ENCODE data around the gene HDDC3. TPM values are rescaled to one million over a fixed set of nuclear protein-coding genes. Genes with fewer than 3 reads are reported as not detected.

The HDDC3 gene
- total RNA-seq, 1 experiment from 2014 or later = 5.3 TPM

DNA sequence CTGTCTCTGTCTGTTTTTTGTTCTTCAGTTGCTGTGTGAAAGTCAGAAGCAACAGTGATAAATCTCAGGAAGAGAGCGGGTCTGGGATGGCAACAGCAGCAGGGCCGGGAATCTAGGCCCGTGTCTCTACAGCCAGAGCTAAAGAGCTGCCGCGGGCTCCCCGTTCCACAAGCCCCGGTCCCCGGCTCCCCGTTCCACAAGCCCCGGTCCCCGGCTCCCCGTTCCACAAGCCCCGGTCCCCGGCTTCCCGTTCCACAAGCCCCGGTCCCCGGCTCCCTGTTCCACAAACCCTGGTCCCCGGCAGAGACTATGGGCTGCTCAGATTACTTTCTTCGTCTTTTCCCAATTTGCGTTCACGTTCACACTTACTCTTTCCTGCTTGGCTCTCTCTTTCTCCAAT lies 41.9 kb upstream of the HDDC3 start:
- no peaks in the 10 kb centered on the region for H3K27me3 ChIP-seq (ENCODE audit: control insufficient read depth, insufficient read depth, low read length)
- DNase-seq (ENCODE audit: low read depth, low spot score) (no peak), ATAC-seq (no peak; the same call in 1 of the 2 replicates)
- intact Hi-C loops (cut with micrococcal nuclease; ENCODE audit: unreplicated experiment) (no loop called here), in situ Hi-C loops (cut with HindIII; ENCODE audit: low pct_unique_long_range_greater_than_20kb, low sequenced_read_pairs) (no loop called here)
- H3K4me1 ChIP-seq (ENCODE audit: control insufficient read depth, insufficient read depth, low read length) = no peaks in the 10 kb centered on the region
- no peak overlapping the region for H3K4me3 ChIP-seq (ENCODE audit: low read depth in 2 of 2, low read length in 2 of 2)
- TF ChIP-seq SIN3A (IDR thresholded peaks at IDR 0.05; ENCODE audit: borderline replicate concordance, insufficient read depth, low read depth, low read length) (no peak), TCF7L2 (IDR thresholded peaks at IDR 0.05; ENCODE audit: low read depth, low read length) (no peak), POLR2AphosphoS5 (IDR thresholded peaks at IDR 0.05; ENCODE audit: low read depth, low read length) (no peak)
- TF ChIP-seq, protein P1, sequence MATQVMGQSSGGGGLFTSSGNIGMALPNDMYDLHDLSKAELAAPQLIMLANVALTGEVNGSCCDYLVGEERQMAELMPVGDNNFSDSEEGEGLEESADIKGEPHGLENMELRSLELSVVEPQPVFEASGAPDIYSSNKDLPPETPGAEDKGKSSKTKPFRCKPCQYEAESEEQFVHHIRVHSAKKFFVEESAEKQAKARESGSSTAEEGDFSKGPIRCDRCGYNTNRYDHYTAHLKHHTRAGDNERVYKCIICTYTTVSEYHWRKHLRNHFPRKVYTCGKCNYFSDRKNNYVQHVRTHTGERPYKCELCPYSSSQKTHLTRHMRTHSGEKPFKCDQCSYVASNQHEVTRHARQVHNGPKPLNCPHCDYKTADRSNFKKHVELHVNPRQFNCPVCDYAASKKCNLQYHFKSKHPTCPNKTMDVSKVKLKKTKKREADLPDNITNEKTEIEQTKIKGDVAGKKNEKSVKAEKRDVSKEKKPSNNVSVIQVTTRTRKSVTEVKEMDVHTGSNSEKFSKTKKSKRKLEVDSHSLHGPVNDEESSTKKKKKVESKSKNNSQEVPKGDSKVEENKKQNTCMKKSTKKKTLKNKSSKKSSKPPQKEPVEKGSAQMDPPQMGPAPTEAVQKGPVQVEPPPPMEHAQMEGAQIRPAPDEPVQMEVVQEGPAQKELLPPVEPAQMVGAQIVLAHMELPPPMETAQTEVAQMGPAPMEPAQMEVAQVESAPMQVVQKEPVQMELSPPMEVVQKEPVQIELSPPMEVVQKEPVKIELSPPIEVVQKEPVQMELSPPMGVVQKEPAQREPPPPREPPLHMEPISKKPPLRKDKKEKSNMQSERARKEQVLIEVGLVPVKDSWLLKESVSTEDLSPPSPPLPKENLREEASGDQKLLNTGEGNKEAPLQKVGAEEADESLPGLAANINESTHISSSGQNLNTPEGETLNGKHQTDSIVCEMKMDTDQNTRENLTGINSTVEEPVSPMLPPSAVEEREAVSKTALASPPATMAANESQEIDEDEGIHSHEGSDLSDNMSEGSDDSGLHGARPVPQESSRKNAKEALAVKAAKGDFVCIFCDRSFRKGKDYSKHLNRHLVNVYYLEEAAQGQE (IDR thresholded peaks at IDR 0.05; ENCODE audit: insufficient read depth in 1 of 2, low read depth in 2 of 2, low read length in 1 of 2) = no peak
- TF ChIP-seq, protein P2, sequence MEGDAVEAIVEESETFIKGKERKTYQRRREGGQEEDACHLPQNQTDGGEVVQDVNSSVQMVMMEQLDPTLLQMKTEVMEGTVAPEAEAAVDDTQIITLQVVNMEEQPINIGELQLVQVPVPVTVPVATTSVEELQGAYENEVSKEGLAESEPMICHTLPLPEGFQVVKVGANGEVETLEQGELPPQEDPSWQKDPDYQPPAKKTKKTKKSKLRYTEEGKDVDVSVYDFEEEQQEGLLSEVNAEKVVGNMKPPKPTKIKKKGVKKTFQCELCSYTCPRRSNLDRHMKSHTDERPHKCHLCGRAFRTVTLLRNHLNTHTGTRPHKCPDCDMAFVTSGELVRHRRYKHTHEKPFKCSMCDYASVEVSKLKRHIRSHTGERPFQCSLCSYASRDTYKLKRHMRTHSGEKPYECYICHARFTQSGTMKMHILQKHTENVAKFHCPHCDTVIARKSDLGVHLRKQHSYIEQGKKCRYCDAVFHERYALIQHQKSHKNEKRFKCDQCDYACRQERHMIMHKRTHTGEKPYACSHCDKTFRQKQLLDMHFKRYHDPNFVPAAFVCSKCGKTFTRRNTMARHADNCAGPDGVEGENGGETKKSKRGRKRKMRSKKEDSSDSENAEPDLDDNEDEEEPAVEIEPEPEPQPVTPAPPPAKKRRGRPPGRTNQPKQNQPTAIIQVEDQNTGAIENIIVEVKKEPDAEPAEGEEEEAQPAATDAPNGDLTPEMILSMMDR (IDR thresholded peaks at IDR 0.05) = no peak
- BruUV-seq (replicated peaks) = no TSS peak
- ChIA-PET POLR2A (no interaction called here), CTCF (no interaction called here)
- no peak overlapping the region for H3K27ac ChIP-seq (ENCODE audit: low read length)
- no peaks in the 10 kb centered on the region for H3K9me3 ChIP-seq (ENCODE audit: control insufficient read depth, insufficient read depth, low read depth, low read length)
- H3K36me3 ChIP-seq (ENCODE audit: control insufficient read depth, insufficient read depth, low read length) = peaks cover 34% of the 10 kb centered on the region

DNA sequence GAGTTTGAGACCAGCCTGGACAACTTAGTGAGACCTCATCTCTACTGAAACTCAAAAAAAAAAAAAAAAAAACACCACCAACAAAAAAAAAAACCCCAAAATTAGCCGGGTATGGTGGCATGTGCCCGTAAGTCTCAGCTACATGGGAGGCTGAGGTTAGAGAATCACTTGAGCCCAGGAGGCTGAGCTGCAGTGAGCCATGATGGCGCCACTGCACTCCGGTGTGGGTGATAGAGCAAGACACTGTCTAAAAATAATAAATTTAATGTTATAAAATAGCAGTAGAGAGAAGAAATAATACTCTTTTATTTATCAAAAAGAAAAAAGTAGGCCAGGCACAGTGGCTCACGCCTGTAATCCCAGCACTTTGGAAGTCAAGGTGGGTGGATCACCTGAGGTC lies 39.8 kb upstream of the HDDC3 start:
- ATAC-seq = no peak
- Histone ChIP-seq H3K4me1 (ENCODE audit: control insufficient read depth, insufficient read depth, low read length) (no peaks in the 10 kb centered on the region), H3K27ac (ENCODE audit: low read length) (no peak overlapping the region), H3K9me3 (ENCODE audit: control insufficient read depth, insufficient read depth, low read depth, low read length) (no peaks in the 10 kb centered on the region), H3K27me3 (ENCODE audit: control insufficient read depth, insufficient read depth, low read length) (no peaks in the 10 kb centered on the region), H3K4me3 (ENCODE audit: low read depth in 2 of 2, low read length in 2 of 2) (no peak overlapping the region), H3K36me3 (ENCODE audit: control insufficient read depth, insufficient read depth, low read length) (peaks cover 44% of the 10 kb centered on the region)
- no TSS peak for BruUV-seq (replicated peaks)
- TF ChIP-seq POLR2AphosphoS5 (IDR thresholded peaks at IDR 0.05; ENCODE audit: low read depth, low read length) (no peak), SIN3A (IDR thresholded peaks at IDR 0.05; ENCODE audit: borderline replicate concordance, insufficient read depth, low read depth, low read length) (no peak), TCF7L2 (IDR thresholded peaks at IDR 0.05; ENCODE audit: low read depth, low read length) (no peak)
- TF ChIP-seq, protein P2 (IDR thresholded peaks at IDR 0.05) = no peak
- TF ChIP-seq, protein P1 (IDR thresholded peaks at IDR 0.05; ENCODE audit: insufficient read depth in 1 of 2, low read depth in 2 of 2, low read length in 1 of 2) = no peak
- ChIA-PET POLR2A (interaction anchor here (1.0 kb wide), 1 partner anchor 24 kb away, joined by 12 read pairs; no protein-coding TSS in a partner anchor), CTCF (no interaction called here)
- intact Hi-C loops (cut with micrococcal nuclease; ENCODE audit: unreplicated experiment) = no loop called here
- no peak for DNase-seq (ENCODE audit: low read depth, low spot score)
- in situ Hi-C loops (cut with HindIII; ENCODE audit: low pct_unique_long_range_greater_than_20kb, low sequenced_read_pairs) = no loop called here
